ENCODE results near the gene CDC20.
A peak's percentile ranks its signal among the peaks of the same experiment; 100 is the strongest.

The CDC20 gene

DNA sequence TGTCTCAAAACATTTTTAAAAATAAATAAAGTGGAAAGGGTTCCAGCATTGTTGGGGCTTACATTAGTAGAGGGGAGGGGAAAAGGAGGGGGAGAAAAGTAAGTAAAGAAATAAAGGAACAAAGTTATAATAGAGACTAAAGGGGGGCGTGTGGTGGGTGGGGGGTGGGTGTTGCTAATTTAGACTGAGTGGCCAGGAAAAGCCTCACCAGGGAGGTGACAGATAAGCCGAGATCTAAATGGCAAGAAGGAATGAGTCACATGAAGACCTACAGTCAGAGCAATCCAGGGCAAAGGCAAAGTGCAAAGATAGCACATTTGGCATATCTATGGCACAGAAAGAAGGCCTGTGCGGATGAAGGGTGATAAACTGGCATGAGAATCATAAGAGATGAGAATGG is 13.7 kb upstream of the CDC20 start:
- peaks cover 2% of the 10 kb centered on the region for H3K4me1 Mint-ChIP-seq (ENCODE audit: low read depth)
- no peaks in the 10 kb centered on the region for H3K9me3 Mint-ChIP-seq (ENCODE audit: low read depth)
- H3K27ac Mint-ChIP-seq = no peak overlapping the region
- no peaks in the 10 kb centered on the region for H3K27me3 Mint-ChIP-seq
- no peaks in the 10 kb centered on the region for H3K36me3 Mint-ChIP-seq
- H3K4me3 Mint-ChIP-seq = no peak overlapping the region

DNA sequence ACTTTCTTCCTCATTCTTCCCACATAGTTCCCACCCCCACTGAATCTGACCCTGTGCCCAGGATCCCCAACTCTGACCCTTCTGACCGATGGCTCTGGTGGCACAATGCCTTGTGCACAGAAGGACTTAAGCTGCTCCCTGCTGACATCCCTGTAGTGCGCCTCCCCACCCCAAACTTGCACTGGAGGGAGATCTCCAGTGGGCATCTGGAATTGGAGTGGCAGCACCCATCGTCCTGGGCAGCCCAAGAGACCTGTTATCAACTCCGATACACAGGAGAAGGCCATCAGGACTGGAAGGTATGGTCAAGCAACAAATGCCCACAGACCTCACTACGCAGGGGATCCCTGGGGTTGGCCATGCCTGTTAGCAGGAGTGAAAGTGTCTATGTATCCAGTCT is 12.1 kb upstream of the CDC20 start:
- no peak overlapping the region for H3K4me3 Mint-ChIP-seq
- peaks cover 2% of the 10 kb centered on the region for H3K36me3 Mint-ChIP-seq
- H3K4me1 Mint-ChIP-seq (ENCODE audit: low read depth) = peaks cover 2% of the 10 kb centered on the region
- H3K9me3 Mint-ChIP-seq (ENCODE audit: low read depth) = no peaks in the 10 kb centered on the region
- H3K27me3 Mint-ChIP-seq = no peaks in the 10 kb centered on the region
- H3K27ac Mint-ChIP-seq = no peak overlapping the region

DNA sequence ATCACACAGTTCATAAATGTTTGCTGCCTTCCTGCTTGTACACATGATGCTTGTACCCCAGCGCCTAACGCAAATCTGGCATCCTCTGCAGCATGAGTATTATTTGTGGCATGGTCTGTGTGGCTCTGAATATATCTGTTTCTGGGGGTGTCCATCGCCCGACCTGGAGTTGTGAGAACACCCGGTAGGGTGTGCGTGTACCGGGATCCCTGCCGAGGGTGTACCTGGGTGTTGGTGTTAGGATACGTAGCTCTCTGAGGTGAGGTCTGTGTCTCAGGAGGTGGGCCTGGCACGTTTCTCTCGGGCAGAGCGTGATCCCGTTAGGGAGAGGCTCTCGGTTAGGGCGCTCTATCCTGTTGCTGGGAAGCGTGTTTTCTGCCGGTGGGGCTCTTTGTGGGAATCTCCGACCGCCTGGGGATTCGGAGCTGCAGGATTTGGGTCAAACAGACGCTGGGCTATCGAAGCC is 10.4 kb upstream of the CDC20 start:
- Mint-ChIP-seq H3K27me3 (no peaks in the 10 kb centered on the region), H3K27ac (no peak overlapping the region), H3K9me3 (ENCODE audit: low read depth) (no peaks in the 10 kb centered on the region), H3K4me3 (no peak overlapping the region), H3K36me3 (peaks cover 2% of the 10 kb centered on the region), H3K4me1 (ENCODE audit: low read depth) (peaks cover 2% of the 10 kb centered on the region)

DNA sequence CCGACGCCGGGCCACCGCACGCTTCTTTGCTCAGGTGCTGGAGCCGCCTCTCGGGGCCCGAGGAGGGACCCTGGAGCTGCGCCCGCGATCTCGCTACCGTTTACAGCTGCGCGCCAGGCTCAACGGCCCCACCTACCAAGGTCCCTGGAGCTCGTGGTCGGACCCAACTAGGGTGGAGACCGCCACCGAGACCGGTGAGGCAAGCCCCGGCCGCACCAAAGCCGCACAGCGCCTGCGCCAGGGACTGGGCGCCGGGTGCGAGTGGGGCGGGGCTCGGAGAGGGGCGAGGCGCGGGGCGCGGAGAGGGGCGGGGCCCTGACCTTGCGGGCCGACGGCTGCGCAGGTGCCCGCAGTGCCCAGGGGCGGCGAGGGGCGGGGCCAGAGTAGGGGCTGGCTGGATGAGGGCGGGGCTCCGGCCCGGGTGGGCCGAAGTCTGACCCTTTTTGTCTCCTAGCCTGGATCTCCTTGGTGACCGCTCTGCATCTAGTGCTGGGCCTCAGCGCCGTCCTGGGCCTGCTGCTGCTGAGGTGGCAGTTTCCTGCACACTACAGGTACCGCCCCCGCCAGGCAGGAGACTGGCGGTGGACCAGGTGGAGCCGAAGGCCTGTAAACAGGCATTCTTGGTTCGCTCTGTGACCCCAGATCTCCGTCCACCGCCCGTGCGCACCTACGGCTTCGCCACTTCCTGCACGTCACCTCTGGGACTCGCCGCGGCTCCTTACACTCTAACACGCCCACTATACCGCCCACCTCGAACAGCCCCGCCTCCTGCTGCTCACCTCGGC is 9.8 kb upstream of the CDC20 start:
- Mint-ChIP-seq H3K36me3 (peaks cover 3% of the 10 kb centered on the region), H3K27me3 (no peaks in the 10 kb centered on the region), H3K4me3 (peak overlapping the region; percentile 64), H3K27ac (peak overlapping the region; percentile 69), H3K9me3 (ENCODE audit: low read depth) (no peaks in the 10 kb centered on the region), H3K4me1 (ENCODE audit: low read depth) (peaks cover 2% of the 10 kb centered on the region)

DNA sequence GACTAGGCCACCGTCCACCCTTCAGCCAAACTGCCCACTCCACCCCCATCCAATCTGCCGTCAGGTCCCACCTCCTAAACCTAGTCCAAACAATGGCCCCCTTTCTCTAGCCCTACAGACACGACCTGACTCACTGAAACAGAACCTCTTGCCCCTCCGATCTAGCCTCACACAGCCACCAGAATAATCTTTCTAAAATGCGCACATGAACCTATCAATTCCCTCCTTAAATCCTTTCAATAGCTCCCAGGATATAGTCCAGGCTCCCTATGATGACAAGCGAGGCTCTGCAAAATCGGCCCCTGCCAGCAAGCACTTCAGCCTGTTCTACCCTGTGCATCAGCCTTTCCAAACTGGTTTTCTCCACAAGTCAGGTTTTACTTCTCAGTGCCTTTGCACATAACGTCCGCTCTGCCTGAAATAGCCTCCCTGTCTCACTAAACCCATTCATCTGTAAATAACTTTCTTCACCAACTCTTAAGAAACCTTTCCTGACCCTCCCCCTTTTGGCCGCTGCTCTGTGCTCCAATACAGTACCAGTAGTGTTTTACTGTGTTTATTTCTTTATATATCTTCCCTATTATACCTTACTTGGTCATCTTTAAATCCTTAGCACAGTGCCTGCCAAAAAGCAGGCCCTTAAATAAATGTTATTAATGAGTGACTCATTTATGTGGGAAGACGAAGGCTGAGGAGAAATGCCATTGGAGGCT is 9.0 kb upstream of the CDC20 start:
- Mint-ChIP-seq H3K9me3 (ENCODE audit: low read depth) (no peaks in the 10 kb centered on the region), H3K27ac (peak overlapping the region; percentile 69), H3K27me3 (no peaks in the 10 kb centered on the region), H3K36me3 (peaks cover 10% of the 10 kb centered on the region), H3K4me1 (ENCODE audit: low read depth) (peaks cover 2% of the 10 kb centered on the region), H3K4me3 (peak overlapping the region; percentile 64)

DNA sequence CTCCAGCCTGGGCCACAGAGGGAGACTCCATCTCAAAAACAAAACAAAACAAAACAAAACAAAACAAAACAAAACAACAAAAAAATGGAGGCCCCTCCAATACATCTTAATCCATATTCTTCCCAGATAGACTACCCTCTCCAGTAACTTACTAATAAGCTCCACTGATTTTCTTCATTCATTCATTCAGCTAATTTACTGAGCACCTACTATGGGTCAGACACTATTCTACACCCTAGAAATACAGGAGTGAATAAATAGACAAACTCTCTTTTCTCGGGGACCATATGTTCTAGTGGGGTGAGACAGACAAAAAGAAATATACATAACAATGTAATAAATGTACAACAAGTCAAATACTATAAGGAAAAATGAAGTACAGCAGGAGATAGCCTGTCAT is 7.8 kb upstream of the CDC20 start:
- peaks cover 10% of the 10 kb centered on the region for H3K36me3 Mint-ChIP-seq
- no peak overlapping the region for H3K27ac Mint-ChIP-seq
- no peak overlapping the region for H3K4me3 Mint-ChIP-seq
- no peaks in the 10 kb centered on the region for H3K9me3 Mint-ChIP-seq (ENCODE audit: low read depth)
- H3K27me3 Mint-ChIP-seq = no peaks in the 10 kb centered on the region
- H3K4me1 Mint-ChIP-seq (ENCODE audit: low read depth) = peaks cover 2% of the 10 kb centered on the region

DNA sequence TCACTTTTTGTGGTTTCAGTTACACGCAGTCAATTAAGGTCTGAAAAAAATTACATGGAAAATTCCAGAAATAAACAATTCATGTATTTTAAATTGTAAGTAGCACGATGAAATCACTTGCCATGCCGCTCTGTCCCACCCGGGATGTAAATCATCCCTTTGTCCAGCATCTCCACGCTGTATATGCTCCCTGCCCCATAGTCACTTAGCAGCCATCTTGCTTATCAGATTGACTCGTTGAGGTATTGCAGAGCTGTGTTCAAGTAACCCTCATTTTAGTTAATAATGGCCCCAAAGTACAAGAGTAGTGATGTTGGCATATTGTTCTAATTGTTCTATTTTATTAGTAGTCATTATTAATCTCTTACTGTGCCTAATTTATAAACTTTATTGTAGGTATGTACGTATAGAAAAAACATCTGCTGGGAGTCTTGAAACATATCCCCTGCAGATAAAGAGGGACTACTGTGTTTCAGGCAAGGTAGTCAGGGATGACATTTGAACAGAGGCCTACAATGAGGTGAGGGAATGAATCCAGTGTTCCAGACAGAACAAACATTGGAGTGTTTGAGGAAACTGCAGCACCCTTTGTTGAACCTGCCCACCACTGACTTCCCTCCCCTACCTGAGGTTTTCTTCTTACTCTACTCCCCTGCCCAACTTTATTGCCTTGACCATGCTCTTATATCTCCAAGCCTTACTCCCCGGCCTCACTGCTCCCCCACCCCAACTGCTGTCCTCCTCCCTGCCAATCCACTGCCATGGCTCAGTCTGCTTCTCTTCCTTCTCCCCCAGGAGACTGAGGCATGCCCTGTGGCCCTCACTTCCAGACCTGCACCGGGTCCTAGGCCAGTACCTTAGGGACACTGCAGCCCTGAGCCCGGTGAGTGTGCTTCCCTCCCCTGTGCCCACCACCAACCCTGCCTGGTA is 7.1 kb upstream of the CDC20 start:
- H3K9me3 Mint-ChIP-seq (ENCODE audit: low read depth) = no peaks in the 10 kb centered on the region
- no peak overlapping the region for H3K4me3 Mint-ChIP-seq
- H3K4me1 Mint-ChIP-seq (ENCODE audit: low read depth) = peaks cover 2% of the 10 kb centered on the region
- peaks cover 10% of the 10 kb centered on the region for H3K36me3 Mint-ChIP-seq
- no peak overlapping the region for H3K27ac Mint-ChIP-seq
- H3K27me3 Mint-ChIP-seq = no peaks in the 10 kb centered on the region

DNA sequence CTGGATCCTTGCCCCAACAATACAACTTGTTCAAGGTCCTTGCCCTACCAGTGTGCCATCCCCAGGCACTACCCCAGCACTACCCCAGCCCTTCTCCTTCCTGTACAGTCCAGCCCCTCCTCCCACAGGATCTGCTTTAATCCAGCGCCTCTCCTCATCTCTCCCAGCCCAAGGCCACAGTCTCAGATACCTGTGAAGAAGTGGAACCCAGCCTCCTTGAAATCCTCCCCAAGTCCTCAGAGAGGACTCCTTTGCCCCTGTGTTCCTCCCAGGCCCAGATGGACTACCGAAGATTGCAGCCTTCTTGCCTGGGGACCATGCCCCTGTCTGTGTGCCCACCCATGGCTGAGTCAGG is 6.5 kb upstream of the CDC20 start:
- no peaks in the 10 kb centered on the region for H3K9me3 Mint-ChIP-seq (ENCODE audit: low read depth)
- no peak overlapping the region for H3K4me3 Mint-ChIP-seq
- peaks cover 3% of the 10 kb centered on the region for H3K4me1 Mint-ChIP-seq (ENCODE audit: low read depth)
- H3K27me3 Mint-ChIP-seq = no peaks in the 10 kb centered on the region
- no peak overlapping the region for H3K27ac Mint-ChIP-seq
- peaks cover 10% of the 10 kb centered on the region for H3K36me3 Mint-ChIP-seq

DNA sequence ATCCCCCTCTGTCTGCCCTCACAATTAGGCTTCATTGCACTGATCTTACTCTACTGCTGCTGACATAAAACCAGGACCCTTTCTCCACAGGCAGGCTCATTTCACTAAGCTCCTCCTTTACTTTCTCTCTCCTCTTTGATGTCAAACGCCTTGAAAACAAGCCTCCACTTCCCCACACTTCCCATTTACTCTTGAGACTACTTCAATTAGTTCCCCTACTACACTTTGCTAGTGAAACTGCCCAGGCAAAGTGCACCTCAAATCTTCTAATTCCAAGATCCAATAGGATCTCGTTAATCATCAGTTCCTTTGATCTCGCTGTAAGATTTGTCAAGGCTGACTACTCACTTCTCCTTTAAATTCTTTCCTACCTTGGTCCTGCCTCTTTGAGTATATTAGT is 5.9 kb upstream of the CDC20 start:
- no peak overlapping the region for H3K4me3 Mint-ChIP-seq
- peaks cover 6% of the 10 kb centered on the region for H3K4me1 Mint-ChIP-seq (ENCODE audit: low read depth)
- no peak overlapping the region for H3K27ac Mint-ChIP-seq
- peaks cover 10% of the 10 kb centered on the region for H3K36me3 Mint-ChIP-seq
- no peaks in the 10 kb centered on the region for H3K9me3 Mint-ChIP-seq (ENCODE audit: low read depth)
- no peaks in the 10 kb centered on the region for H3K27me3 Mint-ChIP-seq

DNA sequence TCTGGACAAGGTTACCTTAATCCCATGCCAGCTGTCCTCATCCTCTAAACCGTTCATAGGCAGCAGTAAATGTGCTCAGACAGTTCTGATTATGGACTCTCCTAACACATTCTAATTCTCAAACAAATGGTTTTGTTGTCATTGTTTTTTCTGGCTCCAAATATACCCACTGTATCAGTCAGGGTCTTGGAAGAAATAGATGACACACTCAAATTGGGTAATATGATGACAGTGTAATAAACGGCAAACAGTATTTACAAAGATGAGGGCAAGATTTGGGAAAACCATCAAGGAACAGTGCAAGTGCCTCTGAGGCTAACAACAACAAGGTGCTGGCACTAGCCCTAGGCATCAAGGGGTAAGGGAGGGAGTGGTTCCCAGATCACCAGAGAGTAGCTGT is 4.3 kb upstream of the CDC20 start:
- Mint-ChIP-seq H3K36me3 (peaks cover 10% of the 10 kb centered on the region), H3K4me1 (ENCODE audit: low read depth) (peaks cover 13% of the 10 kb centered on the region), H3K27me3 (no peaks in the 10 kb centered on the region), H3K4me3 (no peak overlapping the region), H3K9me3 (ENCODE audit: low read depth) (no peaks in the 10 kb centered on the region), H3K27ac (no peak overlapping the region)

DNA sequence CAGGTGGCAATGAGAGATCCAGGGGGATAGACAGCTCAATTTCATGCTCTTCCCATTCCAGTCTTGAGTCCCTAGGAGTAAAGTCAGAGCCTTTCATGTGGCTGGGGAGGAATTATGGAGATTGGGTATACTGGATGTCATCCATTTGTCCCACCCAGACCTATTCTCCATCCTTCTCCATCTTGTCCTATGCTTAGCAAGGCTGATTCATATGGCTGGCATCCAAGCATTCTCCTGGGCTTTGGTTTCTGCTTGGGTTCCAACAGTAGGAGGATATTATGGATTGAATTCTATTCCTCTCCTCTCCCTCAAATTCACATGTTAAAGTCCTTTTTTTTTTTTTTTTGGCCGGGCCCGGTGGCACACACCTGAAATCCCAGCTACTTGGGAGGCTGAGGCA is 3.8 kb upstream of the CDC20 start:
- H3K27me3 Mint-ChIP-seq = no peaks in the 10 kb centered on the region
- peaks cover 10% of the 10 kb centered on the region for H3K36me3 Mint-ChIP-seq
- H3K27ac Mint-ChIP-seq = no peak overlapping the region
- no peak overlapping the region for H3K4me3 Mint-ChIP-seq
- no peaks in the 10 kb centered on the region for H3K9me3 Mint-ChIP-seq (ENCODE audit: low read depth)
- H3K4me1 Mint-ChIP-seq (ENCODE audit: low read depth) = peaks cover 17% of the 10 kb centered on the region

DNA sequence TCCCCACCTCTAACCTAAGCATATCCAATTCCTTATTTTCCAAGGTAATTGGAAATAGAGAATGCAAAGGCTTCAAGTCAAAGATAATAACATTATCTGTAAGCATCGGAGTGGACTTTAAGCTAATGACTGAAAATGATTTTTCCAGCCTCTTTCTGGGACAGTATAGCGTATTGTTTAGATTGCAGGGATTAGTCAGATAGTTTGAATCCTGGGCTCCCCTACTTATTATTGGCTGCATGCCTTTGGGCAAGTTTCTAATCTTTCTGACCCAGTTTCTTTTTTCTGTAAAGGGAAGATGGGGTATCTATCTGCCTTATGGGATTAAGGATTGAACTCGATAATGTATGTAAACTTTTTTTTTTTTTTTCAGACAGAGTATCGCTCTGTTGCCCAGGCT is 1.5 kb upstream of the CDC20 start:
- no peak overlapping the region for H3K27ac Mint-ChIP-seq
- no peaks in the 10 kb centered on the region for H3K27me3 Mint-ChIP-seq
- H3K36me3 Mint-ChIP-seq = peaks cover 13% of the 10 kb centered on the region
- H3K4me1 Mint-ChIP-seq (ENCODE audit: low read depth) = peaks cover 18% of the 10 kb centered on the region
- peak overlapping the region; percentile 94 for H3K4me3 Mint-ChIP-seq
- H3K9me3 Mint-ChIP-seq (ENCODE audit: low read depth) = no peaks in the 10 kb centered on the region

DNA sequence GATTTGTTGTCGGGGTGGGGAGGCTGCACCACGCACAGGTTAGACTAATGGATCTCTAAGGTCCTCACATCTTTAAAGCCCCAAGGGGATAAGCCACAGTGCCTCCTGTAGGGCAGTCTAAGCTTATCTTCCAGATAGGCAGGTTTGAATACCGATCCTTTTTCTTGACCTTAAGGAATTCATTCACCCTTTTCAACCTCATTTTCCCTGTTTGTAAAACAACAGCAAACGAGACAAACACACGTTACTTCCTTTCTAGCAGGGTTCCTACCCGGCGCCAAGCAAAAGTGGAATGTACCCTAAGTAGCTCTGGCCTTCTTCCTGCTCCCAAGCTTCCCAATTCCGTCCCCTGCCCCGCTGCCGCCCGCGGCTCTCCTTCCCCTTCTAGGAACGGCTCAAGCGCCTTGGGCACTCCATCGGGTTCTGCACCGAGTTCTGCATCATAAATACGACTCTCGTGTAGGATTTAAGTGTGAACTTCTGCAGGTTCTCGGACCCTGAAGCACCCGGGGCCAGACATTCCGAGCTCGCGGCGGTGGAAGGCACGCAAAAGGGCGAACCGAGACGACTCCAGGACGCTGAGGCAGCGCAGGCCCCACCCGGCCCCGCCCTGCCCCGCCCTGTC is 548 bp upstream of the CDC20 start:
- peak overlapping the region; percentile 94 for H3K4me3 Mint-ChIP-seq
- H3K9me3 Mint-ChIP-seq (ENCODE audit: low read depth) = no peaks in the 10 kb centered on the region
- H3K36me3 Mint-ChIP-seq = peaks cover 13% of the 10 kb centered on the region
- H3K27me3 Mint-ChIP-seq = no peaks in the 10 kb centered on the region
- peaks cover 18% of the 10 kb centered on the region for H3K4me1 Mint-ChIP-seq (ENCODE audit: low read depth)
- peak overlapping the region; percentile 76 for H3K27ac Mint-ChIP-seq

DNA sequence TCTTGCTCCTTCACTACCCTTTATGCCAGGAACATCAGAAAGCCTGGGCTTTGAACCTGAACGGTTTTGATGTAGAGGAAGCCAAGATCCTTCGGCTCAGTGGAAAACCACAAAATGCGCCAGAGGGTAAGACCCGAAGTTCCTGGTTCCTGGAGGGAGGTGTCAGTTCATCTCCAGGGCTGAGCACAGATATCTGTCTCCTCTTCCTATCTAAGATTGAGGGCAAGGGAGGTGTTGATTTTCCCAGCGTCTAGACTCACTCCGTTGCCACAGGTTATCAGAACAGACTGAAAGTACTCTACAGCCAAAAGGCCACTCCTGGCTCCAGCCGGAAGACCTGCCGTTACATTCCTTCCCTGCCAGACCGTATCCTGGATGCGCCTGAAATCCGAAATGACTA is 915 bp downstream of the CDC20 start:
- no peaks in the 10 kb centered on the region for H3K27me3 Mint-ChIP-seq
- peak overlapping the region; percentile 68 for H3K27ac Mint-ChIP-seq
- no peaks in the 10 kb centered on the region for H3K9me3 Mint-ChIP-seq (ENCODE audit: low read depth)
- H3K36me3 Mint-ChIP-seq = peaks cover 8% of the 10 kb centered on the region
- H3K4me1 Mint-ChIP-seq (ENCODE audit: low read depth) = peaks cover 18% of the 10 kb centered on the region
- H3K4me3 Mint-ChIP-seq = peak overlapping the region; percentile 94
